GM21619 (cell line): Measurements from ENCODE around the gene SEC31B.

Experiments used
- ATAC-seq: cut with Tn5 transposase; IDR thresholded peaks from one replicate; pipeline ENCODE4 v1.9.1; 2021; ENCODE audit not compliant: unreplicated experiment

Gene SEC31B

GRCh38 chr10:100448951-100449350 lies 70.7 kb downstream of the SEC31B start:
- no peak for ATAC-seq

GRCh38 chr10:100447663-100448062 lies 72.0 kb downstream of the SEC31B start:
- no peak for ATAC-seq

- ATAC-seq: no peak
Observed at GRCh38 chr10:100446130-100446761, 73.4 kb downstream of the SEC31B start.

GRCh38 chr10:100442548-100442947 lies 77.1 kb downstream of the SEC31B start:
- no peak for ATAC-seq

- ATAC-seq: no peak
Observed at GRCh38 chr10:100438674-100439315, 80.9 kb downstream of the SEC31B start.
